ENCODE results near the gene CFHR1. TPM values are rescaled to one million over a fixed set of nuclear protein-coding genes. Genes with fewer than 3 reads are reported as not detected.

CFHR1 gene
- total RNA-seq, 4 donors from 2014 or later = not detected

DNA sequence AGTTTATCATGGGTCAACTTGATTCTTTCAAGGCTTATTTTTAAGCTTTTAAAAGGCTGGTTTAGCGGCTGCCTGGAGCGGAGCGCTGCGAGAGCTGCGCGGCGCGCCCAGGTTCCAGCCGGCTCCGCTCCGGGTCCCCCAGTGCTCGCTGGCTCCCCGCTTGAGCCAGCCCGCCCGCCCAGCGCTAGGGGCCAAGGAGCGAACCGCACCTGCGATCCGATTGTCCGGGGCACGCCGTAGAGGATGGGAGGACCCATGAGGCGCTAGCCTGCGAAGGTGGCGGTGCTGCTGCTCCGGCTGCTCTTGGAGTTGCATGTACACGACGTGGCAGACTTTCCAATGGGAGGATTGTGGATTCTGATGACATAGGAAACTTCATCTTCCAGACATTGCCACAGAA is 58.4 kb downstream of the CFHR1 start:
- intact Hi-C loops (cut with DNase I) = no loop called here
- Histone ChIP-seq H3K27ac (no peak overlapping the region), H3K27me3 (peaks cover 0 to 5% (median 0%) of the 10 kb centered on the region in 4 donors), H3K9me3 (no peaks in the 10 kb centered on the region), H3K4me1 (no peaks in the 10 kb centered on the region), H3K36me3 (no peaks in the 10 kb centered on the region), H3K4me3 (peak overlapping the region in 1 of 4 donors; percentile 23)
- TF ChIP-seq POLR2A (IDR thresholded peaks at IDR 0.05) = no peak
- no peak for TF ChIP-seq CTCF (IDR thresholded peaks at IDR 0.05)
- DNase-seq = no peak
- WGBS, 2 donors = 7 to 36% methylated on average over 3 to 19 of the region's 29 CpGs

Other genes with a start within 250 kb of the CFHR1 start
- 1 to 10 TPM in 1 of 4 donors, under 1 TPM in 2, not detected in 1; 0.35 to 2.3 (median 0.91) TPM for gene KCNT2, start 211.3 kb upstream of the CFHR1 start, total RNA-seq
- 10 to 100 TPM in 3 of 4 donors, 1 to 10 TPM in 1; 9.2 to 90.6 (median 43.8) TPM for gene CFH, start 167.7 kb upstream of the CFHR1 start, total RNA-seq
- gene CFHR3, start 44.9 kb upstream of the CFHR1 start, total RNA-seq = under 1 TPM in 1 of 4 donors, not detected in 3; 0.40 TPM
- not detected for gene CFHR4, start 68.3 kb downstream of the CFHR1 start, total RNA-seq
- gene CFHR2, start 124.0 kb downstream of the CFHR1 start, total RNA-seq = not detected
- not detected for gene CFHR5, start 157.8 kb downstream of the CFHR1 start, total RNA-seq
- not detected for gene F13B, start 247.5 kb downstream of the CFHR1 start, total RNA-seq

Measured in esophagus squamous epithelium (tissue), 5 donors.